ENCODE results near the gene UBR3. TPM values are rescaled to one million over a fixed set of nuclear protein-coding genes. Genes with fewer than 3 reads are reported as not detected.
"Not testable (repeated sequence)": the region's sequence is repeated elsewhere in the genome, so short reads cannot be mapped to it uniquely, and the experiment has no call there.

Gene UBR3
- total and polyA plus RNA-seq, 8 donors: 7.3 to 26.8 (median 20.5) TPM

DNA sequence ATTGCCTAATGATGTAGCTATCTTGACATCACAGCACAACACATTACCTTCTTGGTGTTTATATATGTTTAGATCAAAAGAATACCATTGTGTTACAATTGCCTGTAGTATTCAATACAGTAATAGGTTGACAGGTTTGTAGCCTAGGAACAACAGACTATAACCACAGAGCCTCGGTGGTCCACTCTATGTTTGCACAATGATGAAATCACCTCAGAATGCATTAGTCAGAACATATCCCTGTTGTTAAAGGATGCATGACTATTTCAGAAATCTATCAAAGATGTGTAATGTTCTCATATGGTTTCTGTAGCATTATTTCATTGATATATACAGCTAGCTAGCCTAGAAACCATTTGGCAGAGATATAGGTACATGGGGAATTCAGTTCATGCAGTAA is 11.4 kb upstream of the UBR3 start:
- H3K4me3 ChIP-seq: no peak overlapping the region
- TF ChIP-seq, protein P1, sequence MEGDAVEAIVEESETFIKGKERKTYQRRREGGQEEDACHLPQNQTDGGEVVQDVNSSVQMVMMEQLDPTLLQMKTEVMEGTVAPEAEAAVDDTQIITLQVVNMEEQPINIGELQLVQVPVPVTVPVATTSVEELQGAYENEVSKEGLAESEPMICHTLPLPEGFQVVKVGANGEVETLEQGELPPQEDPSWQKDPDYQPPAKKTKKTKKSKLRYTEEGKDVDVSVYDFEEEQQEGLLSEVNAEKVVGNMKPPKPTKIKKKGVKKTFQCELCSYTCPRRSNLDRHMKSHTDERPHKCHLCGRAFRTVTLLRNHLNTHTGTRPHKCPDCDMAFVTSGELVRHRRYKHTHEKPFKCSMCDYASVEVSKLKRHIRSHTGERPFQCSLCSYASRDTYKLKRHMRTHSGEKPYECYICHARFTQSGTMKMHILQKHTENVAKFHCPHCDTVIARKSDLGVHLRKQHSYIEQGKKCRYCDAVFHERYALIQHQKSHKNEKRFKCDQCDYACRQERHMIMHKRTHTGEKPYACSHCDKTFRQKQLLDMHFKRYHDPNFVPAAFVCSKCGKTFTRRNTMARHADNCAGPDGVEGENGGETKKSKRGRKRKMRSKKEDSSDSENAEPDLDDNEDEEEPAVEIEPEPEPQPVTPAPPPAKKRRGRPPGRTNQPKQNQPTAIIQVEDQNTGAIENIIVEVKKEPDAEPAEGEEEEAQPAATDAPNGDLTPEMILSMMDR (IDR thresholded peaks at IDR 0.05): no peak
- DNase-seq (no peak), ATAC-seq (no peak), FAIRE-seq (no peak)
- no peaks in the 10 kb centered on the region for H3K4me1 ChIP-seq
- 38 to 54% methylated on average over 1 of the region's 1 CpG for WGBS, 2 donors
- intact Hi-C loops (cut with DNase I): no loop called here
- no peak overlapping the region for H3K27ac ChIP-seq
- peaks cover 0 to 32% (median under 1%) of the 10 kb centered on the region in 3 donors for H3K36me3 ChIP-seq
- no peaks in the 10 kb centered on the region for H3K9me3 ChIP-seq
- no peaks in the 10 kb centered on the region for H3K27me3 ChIP-seq

DNA sequence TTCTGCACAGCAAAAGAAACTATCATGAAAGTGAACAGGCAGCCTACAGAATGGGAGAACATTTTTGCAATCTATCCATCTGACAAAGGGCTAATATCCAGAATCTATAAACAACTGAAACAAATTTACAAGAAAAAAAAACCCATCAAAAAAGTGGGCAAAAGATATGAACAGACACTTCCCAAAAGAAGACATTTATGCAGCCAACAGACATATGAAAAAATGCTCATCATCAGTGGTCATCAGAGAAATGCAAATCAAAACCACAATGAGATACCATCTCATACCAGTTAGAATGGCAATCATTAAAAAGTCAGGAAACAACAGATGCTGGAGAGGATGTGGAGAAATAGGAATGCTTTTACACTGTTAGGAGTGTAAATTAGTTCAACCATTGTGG is 10.3 kb upstream of the UBR3 start:
- H3K4me1 ChIP-seq; DNase-seq; H3K27ac ChIP-seq; FAIRE-seq; H3K4me3 ChIP-seq; H3K27me3 ChIP-seq; intact Hi-C loops (cut with DNase I); ATAC-seq; H3K9me3 ChIP-seq: not testable (repeated sequence)
- H3K36me3 ChIP-seq: peaks cover 0 to 21% (median 0%) of the 10 kb centered on the region in 3 donors

DNA sequence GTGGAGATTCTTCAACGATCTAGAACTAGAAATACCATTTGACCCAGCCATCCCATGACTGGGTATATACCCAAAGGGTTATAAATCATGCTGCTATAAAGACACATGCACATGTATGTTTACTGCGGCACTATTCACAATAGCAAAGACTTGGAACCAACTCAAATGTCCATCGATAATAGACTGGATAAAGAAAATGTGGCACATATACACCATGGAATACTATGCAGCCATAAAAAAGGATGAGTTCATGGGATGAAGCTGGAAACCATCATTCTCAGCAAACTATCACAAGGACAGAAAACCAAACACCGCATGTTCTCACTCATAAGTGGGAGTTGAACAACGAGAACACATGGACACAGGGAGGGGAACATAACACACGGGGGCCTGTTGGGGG is 9.9 kb upstream of the UBR3 start:
- H3K27me3 ChIP-seq; DNase-seq; H3K4me3 ChIP-seq; ATAC-seq; H3K4me1 ChIP-seq; H3K9me3 ChIP-seq; FAIRE-seq; H3K27ac ChIP-seq; intact Hi-C loops (cut with DNase I): not testable (repeated sequence)
- peaks cover 0 to 17% (median 0%) of the 10 kb centered on the region in 3 donors for H3K36me3 ChIP-seq
- WGBS, 2 donors: 97 to 99% methylated on average over 6 of the region's 6 CpGs

DNA sequence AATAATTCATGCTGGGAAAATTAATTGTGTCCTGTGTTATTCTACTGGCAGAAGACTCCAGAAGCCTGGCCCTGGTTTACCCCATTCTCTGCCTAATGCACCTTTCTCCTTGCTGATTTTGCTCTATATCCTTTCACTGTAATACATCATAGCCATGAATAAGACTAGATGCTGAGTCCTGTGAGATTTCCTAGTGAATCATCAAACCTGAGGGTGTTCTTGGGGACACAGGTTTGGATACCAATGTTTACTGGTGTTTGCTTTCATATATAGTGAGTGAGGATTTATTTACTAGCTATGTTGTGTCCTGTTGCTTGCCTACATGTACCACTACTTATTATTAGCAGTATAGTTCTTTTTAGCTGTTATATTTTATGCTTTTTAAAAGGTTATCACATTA is 9.0 kb upstream of the UBR3 start:
- Histone ChIP-seq H3K27ac (no peak overlapping the region), H3K4me1 (peaks cover under 1 to 12% (median 7%) of the 10 kb centered on the region in 3 donors), H3K4me3 (no peak overlapping the region), H3K27me3 (no peaks in the 10 kb centered on the region), H3K9me3 (no peaks in the 10 kb centered on the region), H3K36me3 (peaks cover 0 to 10% (median 0%) of the 10 kb centered on the region in 3 donors)
- FAIRE-seq: no peak
- TF ChIP-seq, protein P1 (IDR thresholded peaks at IDR 0.05): no peak
- no peak for ATAC-seq
- intact Hi-C loops (cut with DNase I): no loop called here
- no peak for DNase-seq

DNA sequence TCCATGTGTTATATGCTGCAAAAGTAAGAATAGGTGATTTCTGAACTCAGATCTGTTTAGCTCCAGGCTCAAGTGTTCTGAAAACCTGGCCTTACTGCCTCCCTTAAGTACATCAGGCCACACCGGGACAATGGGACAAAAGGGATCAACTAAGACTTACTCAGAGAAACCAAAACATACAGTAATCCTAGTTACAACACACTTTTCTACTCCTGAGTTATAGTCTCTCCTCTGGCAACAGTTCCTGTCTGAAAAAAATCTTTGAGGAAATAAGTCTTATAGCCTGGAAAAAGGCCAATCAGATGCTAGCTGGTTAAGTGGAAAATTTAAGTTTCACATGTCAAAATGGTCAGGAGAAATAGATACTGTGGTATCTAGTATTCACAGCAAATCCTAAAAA is 8.1 kb upstream of the UBR3 start:
- Histone ChIP-seq H3K4me1 (peaks cover 7 to 21% (median 16%) of the 10 kb centered on the region in 3 donors), H3K27ac (no peak overlapping the region), H3K9me3 (no peaks in the 10 kb centered on the region), H3K27me3 (no peaks in the 10 kb centered on the region), H3K4me3 (no peak overlapping the region), H3K36me3 (peaks cover 0 to 10% (median 0%) of the 10 kb centered on the region in 3 donors)
- ATAC-seq (no peak), FAIRE-seq (no peak), DNase-seq (no peak)
- WGBS, 2 donors: 96 to 97% methylated on average over 1 of the region's 1 CpG
- TF ChIP-seq, protein P1 (IDR thresholded peaks at IDR 0.05): no peak
- intact Hi-C loops (cut with DNase I): no loop called here

DNA sequence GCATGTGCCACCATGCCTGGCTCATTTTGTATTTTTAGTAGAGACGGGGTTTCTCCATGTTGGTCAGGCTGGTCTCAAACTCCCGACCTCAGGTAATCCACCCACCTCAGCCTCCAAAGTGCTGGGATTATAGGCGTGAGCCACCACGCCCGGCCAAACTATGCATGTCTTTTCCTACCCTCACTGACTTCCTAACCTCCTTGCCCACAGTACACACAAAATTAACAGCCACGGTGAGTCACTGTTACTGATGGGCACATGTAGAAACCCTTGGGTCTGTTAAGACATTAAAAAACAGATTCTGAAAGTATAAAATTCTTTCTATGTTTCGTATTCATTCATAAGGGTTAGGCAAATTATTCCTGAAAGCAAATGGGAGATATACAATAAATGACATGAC is 7.2 kb upstream of the UBR3 start:
- H3K27ac ChIP-seq, DNase-seq, ATAC-seq, H3K9me3 ChIP-seq, H3K4me3 ChIP-seq, H3K27me3 ChIP-seq, H3K36me3 ChIP-seq, FAIRE-seq: not testable (repeated sequence)
- H3K4me1 ChIP-seq: peaks cover 7 to 21% (median 16%) of the 10 kb centered on the region in 3 donors
- WGBS, 2 donors: 91 to 93% methylated on average over 7 of the region's 7 CpGs
- intact Hi-C loops (cut with DNase I): loop anchor here in 1 of 3 donors (5.0 kb wide), 1 partner anchor 107 kb away; no protein-coding TSS in a partner anchor
